Activated CD8-positive, alpha-beta memory T cell treated with anti-CD3 and anti-CD28 coated beads, Interleukin-2, amount 50 U/mL, for 1 hour (primary cell): Measurements from ENCODE around the gene MORN1.

ENCODE experiments used
- DNase-seq: peaks from one replicate; pipeline ENCODE4 v3.0.0-alpha.2; 2020; ENCODE audit errors: extremely low read depth

Gene MORN1

GRCh38 chr1:2320760-2321667 is 70.3 kb downstream of the MORN1 start:
- DNase-seq = no peak

- DNase-seq = no peak
Measured at GRCh38 chr1:2320006-2320405, 71.3 kb downstream of the MORN1 start.

GRCh38 chr1:2319291-2319690 is 72.1 kb downstream of the MORN1 start:
- DNase-seq = no peak

- no peak for DNase-seq
Measured at GRCh38 chr1:2318314-2319278, 72.8 kb downstream of the MORN1 start.

- DNase-seq = no peak
Measured at GRCh38 chr1:2317230-2318065, 73.9 kb downstream of the MORN1 start.

GRCh38 chr1:2316451-2316961 is 74.8 kb downstream of the MORN1 start:
- DNase-seq = no peak

- no peak for DNase-seq
Measured at GRCh38 chr1:2315674-2316450, 75.5 kb downstream of the MORN1 start.

- no peak for DNase-seq
Measured at GRCh38 chr1:2314803-2315673, 76.3 kb downstream of the MORN1 start.

GRCh38 chr1:2314273-2314802 is 77.0 kb downstream of the MORN1 start:
- DNase-seq = no peak

- no peak for DNase-seq
Measured at GRCh38 chr1:2313651-2314261, 77.6 kb downstream of the MORN1 start.

GRCh38 chr1:2312515-2313301 is 78.6 kb downstream of the MORN1 start:
- DNase-seq = no peak

GRCh38 chr1:2312160-2312514 is 79.2 kb downstream of the MORN1 start:
- no peak for DNase-seq

- DNase-seq = no peak
Measured at GRCh38 chr1:2311184-2312032, 79.9 kb downstream of the MORN1 start.

GRCh38 chr1:2310332-2311183 is 80.8 kb downstream of the MORN1 start:
- no peak for DNase-seq

- no peak for DNase-seq
Measured at GRCh38 chr1:2308844-2309243, 82.5 kb downstream of the MORN1 start.

GRCh38 chr1:2307972-2308371 is 83.4 kb downstream of the MORN1 start:
- no peak for DNase-seq
